Measurements from ENCODE around the gene PNPLA2.
A peak's percentile ranks its signal among the peaks of the same experiment; 100 is the strongest.

Gene PNPLA2

GRCh38 chr11:818396-819128 lies at the start of gene PNPLA2:
Gene PNPLA2 (plus strand): TSS chr11:818914. CDS start chr11:819719, 805 bp downstream.
- no peak for DNase-seq (ENCODE audit: low spot score)

- DNase-seq (ENCODE audit: low spot score): no peak
Observed at GRCh38 chr11:769887-770641, 48.6 kb upstream of the PNPLA2 start.

GRCh38 chr11:770642-771616 lies 47.8 kb upstream of the PNPLA2 start:
- DNase-seq (ENCODE audit: low spot score): no peak

- no peak for DNase-seq (ENCODE audit: low spot score)
Observed at GRCh38 chr11:771617-772204, 47.0 kb upstream of the PNPLA2 start.

- DNase-seq (ENCODE audit: low spot score): no peak
Observed at GRCh38 chr11:772429-773390, 46.0 kb upstream of the PNPLA2 start.

- DNase-seq (ENCODE audit: low spot score): no peak
Observed at GRCh38 chr11:773425-773824, 45.3 kb upstream of the PNPLA2 start.

- DNase-seq (ENCODE audit: low spot score): no peak
Observed at GRCh38 chr11:773830-774229, 44.9 kb upstream of the PNPLA2 start.

- no peak for DNase-seq (ENCODE audit: low spot score)
Observed at GRCh38 chr11:774873-775592, 43.7 kb upstream of the PNPLA2 start.

- no peak for DNase-seq (ENCODE audit: low spot score)
Observed at GRCh38 chr11:776263-776560, 42.5 kb upstream of the PNPLA2 start.

GRCh38 chr11:776561-777287 lies 42.0 kb upstream of the PNPLA2 start:
- no peak for DNase-seq (ENCODE audit: low spot score)

- peak; percentile 92 for DNase-seq (ENCODE audit: low spot score)
Observed at GRCh38 chr11:777288-778255, 41.1 kb upstream of the PNPLA2 start, which contains the start of gene GATD1. Gene GATD1 (minus strand): TSS chr11:777487. CDS start chr11:777462, 25 bp downstream.

- DNase-seq (ENCODE audit: low spot score): no peak
Observed at GRCh38 chr11:778976-779954, 39.4 kb upstream of the PNPLA2 start.

- DNase-seq (ENCODE audit: low spot score): no peak
Observed at GRCh38 chr11:779955-780532, 38.7 kb upstream of the PNPLA2 start.

- DNase-seq (ENCODE audit: low spot score): no peak
Observed at GRCh38 chr11:782264-783174, 36.2 kb upstream of the PNPLA2 start.

- DNase-seq (ENCODE audit: low spot score): no peak
Observed at GRCh38 chr11:783581-784015, 35.1 kb upstream of the PNPLA2 start.

All from LoVo (cell line).